Transverse colon (tissue), 4 donors: ENCODE data around the gene ARID4A. TPM values are rescaled to one million over a fixed set of nuclear protein-coding genes. Genes with fewer than 3 reads are reported as not detected.

Experiments used
- DNase-seq: peaks from one replicate; pipeline ENCODE4 v3.0.0-alpha.2; 2019
- H3K27ac ChIP-seq, 4 donors: fragments of 200-600 bp; sonication (generic); 2 replicates each; pipeline ENCODE4 v1.5.1; 2016 to 2018; ENCODE audit warnings: inconsistent platforms in 4 of 4
- H3K27me3 ChIP-seq: fragments of 200-600 bp; sonication (generic); 2 replicates; pipeline ENCODE4 v1.5.1; 2017; ENCODE audit warnings: inconsistent platforms
- H3K36me3 ChIP-seq, 4 donors: fragments of 200-600 bp; sonication (generic); 2 replicates each; pipeline ENCODE4 v1.5.1; 2017 to 2019; ENCODE audit warnings: inconsistent platforms in 4 of 4
- H3K4me1 ChIP-seq, 4 donors: fragments of 200-600 bp; sonication (generic); 2 replicates each; pipeline ENCODE4 v1.5.1; 2017 to 2020; ENCODE audit warnings: inconsistent platforms in 4 of 4
- H3K4me3 ChIP-seq, 4 donors: fragments of 200-600 bp; sonication (generic); 1 replicate in 1 of 4; 2 replicates in 3 of 4; pipeline versions ENCODE4 v1.5.1 to v1.6.1; 2017 to 2019; ENCODE audit warnings: inconsistent platforms in 4 of 4
- H3K9me3 ChIP-seq, 2 donors: fragments of 200-600 bp; sonication (generic); 2 replicates each; pipeline ENCODE4 v1.5.1; 2017 to 2019; ENCODE audit warnings: inconsistent platforms in 2 of 2
- CTCF ChIP-seq, 5 experiments: fragments of 200-600 bp in 3 of 5; fragments of 450-650 bp in 2 of 5; sonication (generic) in 3 of 5; IDR thresholded peaks; 1 replicate in 2 of 5; 2 replicates in 3 of 5; pipeline ENCODE4 v1.5.1; 2016 to 2017; ENCODE audit warnings: antibody characterized with exemption in 5 of 5, inconsistent platforms in 3 of 5, mild to moderate bottlenecking in 2 of 5, moderate library complexity in 1 of 5
- EP300 ChIP-seq: sonication (generic); formaldehyde crosslinking; IDR thresholded peaks from one replicate; pipeline ENCODE4 v1.6.1; 2017; ENCODE audit warnings: antibody characterized with exemption, low read depth
- POLR2A ChIP-seq: fragments of 450-650 bp; IDR thresholded peaks from one replicate; pipeline ENCODE4 v1.6.1; 2016; ENCODE audit warnings: antibody characterized with exemption, mild to moderate bottlenecking, moderate library complexity
- POLR2AphosphoS5 ChIP-seq, 3 donors: sonication (generic); formaldehyde crosslinking; IDR thresholded peaks; one replicate each; pipeline ENCODE4 v1.6.1; 2016; ENCODE audit warnings: antibody characterized with exemption in 3 of 3
- WGBS, 2 donors: methylation state at CpG; one replicate each; pipeline ENCODE4 v1.1.5; 2018; ENCODE audit warnings: low coverage in 1 of 2; 5-methylcytosine and 5-hydroxymethylcytosine counted together
- in situ Hi-C, 4 donors: fragments of 200-750 bp; cut with MboI; loops; one replicate each; pipeline versions ENCODE4 v1.15.0 to v1.15.1; 2017; ENCODE audit warnings: low sequenced_read_pairs in 3 of 4, low pct_ligation_motif_present in 1 of 4, low pct_unique_long_range_greater_than_20kb in 1 of 4
- intact Hi-C: fragments of 100-400 bp; cut with DNase I; formaldehyde crosslinking; loops from one replicate; pipeline ENCODE4 v1.15.1; 2023; ENCODE audit warnings: low total_unique reads
- total RNA-seq, 4 donors: library from RNA; depleted of rRNA; stranded (reverse); fragments of >200 nt; gene quantifications; one replicate each; pipeline ENCODE4 v1.1.0, GENCODE V29; 2016

Gene ARID4A
- total RNA-seq, 4 donors from 2014 or later, result 20.6 to 46.4 (median 22.6) TPM

DNA sequence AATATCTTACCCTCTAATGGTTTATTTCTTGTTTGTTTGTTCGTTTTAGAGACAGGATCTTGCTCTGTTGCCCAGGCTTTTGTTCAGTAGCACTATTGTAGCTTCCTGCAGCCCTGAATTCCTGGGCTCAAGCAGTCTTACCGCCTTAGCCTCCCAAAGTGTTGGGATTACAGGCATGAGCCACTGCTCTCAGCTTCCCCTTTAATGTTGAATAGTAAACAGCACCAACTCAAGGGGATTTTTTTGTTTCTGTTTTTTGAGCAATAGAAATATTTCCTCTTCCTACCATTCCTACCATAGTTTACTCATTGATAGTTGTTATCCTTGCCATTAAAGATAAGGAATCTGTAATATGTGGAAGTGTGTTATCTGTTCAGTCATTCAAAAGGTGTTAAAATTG is 10.7 kb downstream of the ARID4A start:
- H3K36me3 ChIP-seq, result peaks cover 0 to 33% (median 2%) of the 10 kb centered on the region in 4 donors
- no peak for DNase-seq
- no peak overlapping the region for H3K27ac ChIP-seq

DNA sequence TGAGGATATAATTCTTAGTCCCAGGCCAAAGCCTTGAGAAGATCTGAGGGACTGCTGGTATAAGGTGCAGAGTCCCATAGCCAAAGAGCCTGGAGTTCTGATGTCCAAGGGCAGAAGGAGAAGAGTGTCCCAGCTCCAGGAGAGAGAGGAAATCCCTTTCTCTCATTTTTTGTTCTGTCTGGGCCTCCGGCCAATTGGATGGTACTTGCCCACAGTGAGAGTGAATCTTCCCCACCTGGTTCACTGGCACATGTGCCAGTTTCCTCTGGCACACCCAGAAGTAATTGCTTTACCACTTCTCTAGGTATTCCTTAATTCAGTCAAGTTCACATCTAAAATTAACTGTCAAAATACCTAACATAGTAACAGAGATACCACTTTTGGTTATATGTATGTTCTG is 15.3 kb downstream of the ARID4A start:
- Histone ChIP-seq H3K9me3 (no peaks in the 10 kb centered on the region), H3K27ac (no peak overlapping the region), H3K4me3 (no peak overlapping the region), H3K27me3 (no peaks in the 10 kb centered on the region), H3K36me3 (peaks cover 0 to 24% (median 6%) of the 10 kb centered on the region in 4 donors), H3K4me1 (no peaks in the 10 kb centered on the region)
- WGBS, 2 donors, result 33 to 89% methylated on average over 1 of the region's 1 CpG
- in situ Hi-C loops (no loop called here), intact Hi-C loops (no loop called here)
- DNase-seq, result no peak
- no peak for TF ChIP-seq POLR2A
- no peak for TF ChIP-seq CTCF (IDR thresholded peaks at IDR 0.05)
- TF ChIP-seq EP300, result no peak

More for the DNA sequence above, 10.7 kb downstream of the ARID4A start:
- no peak overlapping the region for H3K4me3 ChIP-seq
- H3K27me3 ChIP-seq, result no peaks in the 10 kb centered on the region
- H3K4me1 ChIP-seq, result no peaks in the 10 kb centered on the region
- WGBS, 2 donors, result 86 to 89% methylated on average over 2 of the region's 2 CpGs
- no peaks in the 10 kb centered on the region for H3K9me3 ChIP-seq
- TF ChIP-seq POLR2AphosphoS5 (IDR thresholded peaks at IDR 0.05) (no peak), POLR2A (no peak), EP300 (no peak), CTCF (IDR thresholded peaks at IDR 0.05) (no peak)
- intact Hi-C loops (no loop called here), in situ Hi-C loops (no loop called here)

DNA sequence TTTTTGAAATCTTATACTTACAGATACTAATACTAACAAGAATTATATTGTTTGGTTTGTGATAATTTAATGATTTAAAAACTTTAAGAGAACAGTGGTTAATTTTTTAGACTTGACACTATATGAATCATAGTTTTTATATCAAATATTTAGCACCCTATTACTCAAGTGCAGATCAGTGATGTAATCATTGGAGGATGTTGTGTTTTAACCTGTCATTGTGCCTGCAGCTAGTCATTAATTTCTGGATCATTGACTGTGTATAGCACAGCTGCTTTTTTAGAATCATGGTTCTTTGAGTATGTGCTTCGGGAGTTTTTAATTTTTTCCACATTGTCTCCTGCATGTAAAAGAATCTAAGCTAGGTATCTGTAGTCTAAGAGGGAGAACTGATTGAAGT is 17.3 kb downstream of the ARID4A start:
- no peaks in the 10 kb centered on the region for H3K4me1 ChIP-seq
- 87 to 98% methylated on average over 1 of the region's 1 CpG for WGBS, 2 donors
- TF ChIP-seq POLR2A, result no peak
- no peak for TF ChIP-seq CTCF (IDR thresholded peaks at IDR 0.05)
- TF ChIP-seq EP300, result no peak
- TF ChIP-seq POLR2AphosphoS5 (IDR thresholded peaks at IDR 0.05), result no peak

DNA sequence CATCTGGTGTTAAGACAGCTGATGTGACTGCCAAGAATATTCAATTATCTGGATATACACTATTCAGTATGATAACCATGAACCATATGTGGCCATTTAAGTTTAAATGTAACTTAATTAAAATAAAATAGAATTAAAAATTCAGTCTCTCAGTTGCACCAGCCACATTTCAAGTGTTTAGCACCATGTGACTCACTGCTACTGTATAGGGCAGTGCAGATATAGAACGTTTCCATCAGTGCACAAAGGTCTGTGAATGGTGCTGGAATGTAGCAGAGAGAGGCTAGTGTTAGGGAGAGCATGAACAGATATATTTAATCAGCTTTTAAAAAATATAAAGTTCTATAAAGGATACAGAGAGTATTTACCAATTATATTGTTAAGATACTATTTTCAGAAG is 28.7 kb downstream of the ARID4A start:
- TF ChIP-seq EP300 (no peak), POLR2A (no peak), POLR2AphosphoS5 (IDR thresholded peaks at IDR 0.05) (no peak), CTCF (IDR thresholded peaks at IDR 0.05) (no peak)
- H3K27ac ChIP-seq, result no peak overlapping the region
- H3K9me3 ChIP-seq, result no peaks in the 10 kb centered on the region
- H3K36me3 ChIP-seq, result peaks cover 0 to 69% (median 29%) of the 10 kb centered on the region in 4 donors
- H3K27me3 ChIP-seq, result no peaks in the 10 kb centered on the region
- DNase-seq, result no peak
- H3K4me1 ChIP-seq, result peaks cover 7 to 17% (median 8%) of the 10 kb centered on the region in 4 donors
- in situ Hi-C loops (no loop called here), intact Hi-C loops (no loop called here)
- WGBS, 2 donors, result 62 to 64% methylated on average over 1 of the region's 1 CpG
- H3K4me3 ChIP-seq, result no peak overlapping the region

More for the DNA sequence above, 17.3 kb downstream of the ARID4A start:
- H3K27me3 ChIP-seq, result no peaks in the 10 kb centered on the region
- H3K4me3 ChIP-seq, result no peak overlapping the region
- in situ Hi-C loops, result no loop called here
- DNase-seq, result no peak
- no peaks in the 10 kb centered on the region for H3K9me3 ChIP-seq
- peaks cover 0 to 33% (median 13%) of the 10 kb centered on the region in 4 donors for H3K36me3 ChIP-seq
- no peak overlapping the region for H3K27ac ChIP-seq
- intact Hi-C loops, result no loop called here
